GM23338 (cell line): ENCODE data around the gene CHI3L1.

Experiments used
- CREB1 ChIP-seq: fragments of 250-450 bp; sonication (Bioruptor Pico); IDR thresholded peaks from 2 replicates; pipeline ENCODE4 v1.5.0; 2020; ENCODE audit warnings: low read depth, mild to moderate bottlenecking, moderate library complexity
- CTCF ChIP-seq, 2 experiments: fragments of 200-600 bp in 1 of 2; sonication (generic) in 1 of 2; conservative IDR thresholded peaks; 2 replicates each; pipeline versions ENCODE4 v1.5.1 to v1.6.1; 2016 to 2017; ENCODE audit warnings: antibody characterized with exemption in 2 of 2, low read depth in 2 of 2, mild to moderate bottlenecking in 2 of 2, moderate library complexity in 1 of 2
- ETS1 ChIP-seq: IDR thresholded peaks from 2 replicates; pipeline ENCODE4 v1.6.1; 2016; ENCODE audit warnings: antibody characterized with exemption
- EZH2 ChIP-seq: fragments of 200-600 bp; sonication (generic); IDR thresholded peaks from one replicate; pipeline ENCODE4 v1.8.0; 2017; ENCODE audit warnings: antibody characterized with exemption, mild to moderate bottlenecking, low read depth; ENCODE audit not compliant: unreplicated experiment
- EZH2phosphoT487 ChIP-seq: fragments of 200-600 bp; sonication (generic); IDR thresholded peaks from one replicate; pipeline ENCODE4 v1.8.1; 2018; ENCODE audit warnings: antibody characterized with exemption; ENCODE audit not compliant: unreplicated experiment
- JUNB ChIP-seq: IDR thresholded peaks from one replicate; pipeline ENCODE4 v1.6.1; 2016; ENCODE audit warnings: antibody characterized with exemption; ENCODE audit not compliant: unreplicated experiment
- POLR2AphosphoS5 ChIP-seq: IDR thresholded peaks from 2 replicates; pipeline ENCODE4 v1.6.1; 2016; ENCODE audit warnings: antibody characterized with exemption, low read depth
- REST ChIP-seq: IDR thresholded peaks from one replicate; pipeline ENCODE4 v1.6.1; 2018; ENCODE audit warnings: antibody characterized with exemption; ENCODE audit not compliant: unreplicated experiment
- STAT1 ChIP-seq: IDR thresholded peaks from one replicate; pipeline ENCODE4 v1.6.1; 2016; ENCODE audit warnings: antibody characterized with exemption; ENCODE audit not compliant: unreplicated experiment
- ZNF114 ChIP-seq: fragments of 250-450 bp; sonication (Bioruptor Pico); IDR thresholded peaks from 2 replicates; pipeline ENCODE4 v1.5.0; 2020; ENCODE audit warnings: mild to moderate bottlenecking, moderate library complexity
- ZNF462 ChIP-seq: fragments of 250-450 bp; sonication (Bioruptor Pico); IDR thresholded peaks from 2 replicates; pipeline ENCODE4 v1.5.0; 2020; ENCODE audit warnings: mild to moderate bottlenecking, moderate library complexity

- TF ChIP-seq REST (no peak), POLR2AphosphoS5 (no peak), CTCF (conservative IDR thresholded peaks at IDR 0.05; ENCODE audit: low read depth in 2 of 2) (no peak), JUNB (no peak), EZH2phosphoT487 (no peak), EZH2 (no peak), STAT1 (no peak), ETS1 (no peak), CREB1 (CRISPR knock-in tag) (no peak), ZNF462 (CRISPR knock-in tag) (no peak), ZNF114 (CRISPR knock-in tag) (no peak)
These were observed 42.2 kb upstream of the CHI3L1 start for GRCh38 chr1:203228670-203229069.
